ENCODE data around the gene ABCA6.
"Not testable (repeated sequence)": the region's sequence is repeated elsewhere in the genome, so short reads cannot be mapped to it uniquely, and the experiment has no call there.

The ABCA6 gene

GRCh38 chr17:69176457-69176795, 34.7 kb upstream of the ABCA6 start:
- no peaks in the 10 kb centered on the region for H3K36me3 ChIP-seq (replicated peaks)
- in situ Hi-C loops (cut with HindIII; ENCODE audit: low pct_ligation_motif_present, low sequenced_read_pairs) = no loop called here
- H3K4me3 ChIP-seq (ENCODE audit: low read depth, low read length) = no peak overlapping the region
- DNase-seq = no peak
- no peaks in the 10 kb centered on the region for H3K27me3 ChIP-seq (replicated peaks)
- TF ChIP-seq CTCF (IDR thresholded peaks at IDR 0.05; ENCODE audit: low read depth, low read length, missing control alignments) = no peak
- H3K27ac ChIP-seq = peak overlapping the region; percentile 90

GRCh38 chr17:69175625-69176456, 34.1 kb upstream of the ABCA6 start:
- H3K4me3 ChIP-seq (ENCODE audit: low read depth, low read length) = no peak overlapping the region
- H3K27ac ChIP-seq = peak overlapping the region; percentile 90
- H3K27me3 ChIP-seq (replicated peaks) = no peaks in the 10 kb centered on the region
- no peaks in the 10 kb centered on the region for H3K36me3 ChIP-seq (replicated peaks)
- peak; percentile 92 for DNase-seq
- TF ChIP-seq CTCF (IDR thresholded peaks at IDR 0.05; ENCODE audit: low read depth, low read length, missing control alignments) = no peak
- in situ Hi-C loops (cut with HindIII; ENCODE audit: low pct_ligation_motif_present, low sequenced_read_pairs) = no loop called here

GRCh38 chr17:69175262-69175624, 33.5 kb upstream of the ABCA6 start:
- peak overlapping the region; percentile 90 for H3K27ac ChIP-seq
- no peak overlapping the region for H3K4me3 ChIP-seq (ENCODE audit: low read depth, low read length)
- H3K36me3 ChIP-seq (replicated peaks) = no peaks in the 10 kb centered on the region
- no peak for DNase-seq
- TF ChIP-seq CTCF (IDR thresholded peaks at IDR 0.05; ENCODE audit: low read depth, low read length, missing control alignments) = no peak
- H3K27me3 ChIP-seq (replicated peaks) = no peaks in the 10 kb centered on the region
- in situ Hi-C loops (cut with HindIII; ENCODE audit: low pct_ligation_motif_present, low sequenced_read_pairs) = no loop called here

GRCh38 chr17:69173118-69173517, 31.4 kb upstream of the ABCA6 start:
- Histone ChIP-seq H3K27ac (no peak overlapping the region), H3K4me3 (ENCODE audit: low read depth, low read length) (no peak overlapping the region), H3K36me3 (replicated peaks) (no peaks in the 10 kb centered on the region), H3K27me3 (replicated peaks) (no peaks in the 10 kb centered on the region)
- DNase-seq = no peak
- in situ Hi-C loops (cut with HindIII; ENCODE audit: low pct_ligation_motif_present, low sequenced_read_pairs) = no loop called here
- TF ChIP-seq CTCF (IDR thresholded peaks at IDR 0.05; ENCODE audit: low read depth, low read length, missing control alignments) = no peak

- H3K27me3 ChIP-seq (replicated peaks) = no peaks in the 10 kb centered on the region
- in situ Hi-C loops (cut with HindIII; ENCODE audit: low pct_ligation_motif_present, low sequenced_read_pairs) = no loop called here
- no peak overlapping the region for H3K27ac ChIP-seq
- H3K4me3 ChIP-seq (ENCODE audit: low read depth, low read length) = no peak overlapping the region
- H3K36me3 ChIP-seq (replicated peaks) = no peaks in the 10 kb centered on the region
- no peak for DNase-seq
- no peak for TF ChIP-seq CTCF (IDR thresholded peaks at IDR 0.05; ENCODE audit: low read depth, low read length, missing control alignments)
Measured at GRCh38 chr17:69170377-69170776, 28.7 kb upstream of the ABCA6 start.

- H3K27ac ChIP-seq; H3K4me3 ChIP-seq (ENCODE audit: low read depth, low read length); in situ Hi-C loops (cut with HindIII; ENCODE audit: low pct_ligation_motif_present, low sequenced_read_pairs); H3K36me3 ChIP-seq (replicated peaks); DNase-seq; H3K27me3 ChIP-seq (replicated peaks): not testable (repeated sequence)
Measured at GRCh38 chr17:69168642-69169041, 26.9 kb upstream of the ABCA6 start.
